ENCODE data around the gene CHRM4. TPM values are rescaled to one million over a fixed set of nuclear protein-coding genes. Genes with fewer than 3 reads are reported as not detected.
"Not testable (repeated sequence)": the region's sequence is repeated elsewhere in the genome, so short reads cannot be mapped to it uniquely, and the experiment has no call there.

CHRM4 gene
- total RNA-seq, 2 donors from 2014 or later = 2.8 TPM; not detected in 1

GRCh38 chr11:46375392-46376101 is 16.0 kb downstream of the CHRM4 start:
- no peaks in the 10 kb centered on the region for H3K9me3 ChIP-seq
- TF ChIP-seq CTCF (IDR thresholded peaks at IDR 0.05) (no peak), POLR2AphosphoS5 (IDR thresholded peaks at IDR 0.05) (no peak), POLR2A (IDR thresholded peaks at IDR 0.05) (no peak)
- no peaks in the 10 kb centered on the region for H3K4me1 ChIP-seq (replicated peaks)
- peaks cover 4 to 13% of the 10 kb centered on the region in 2 donors for H3K36me3 ChIP-seq
- H3K4me3 ChIP-seq = no peak overlapping the region
- no peak overlapping the region for H3K27ac ChIP-seq
- no peak for DNase-seq (ENCODE audit: low spot score)
- no peaks in the 10 kb centered on the region for H3K27me3 ChIP-seq (replicated peaks; ENCODE audit: insufficient read depth)
- WGBS = 93% methylated on average over 29 of the region's 38 CpGs
- intact Hi-C loops (cut with DNase I) = no loop called here

GRCh38 chr11:46374815-46375214 is 16.8 kb downstream of the CHRM4 start:
- no peaks in the 10 kb centered on the region for H3K4me1 ChIP-seq (replicated peaks)
- no peak overlapping the region for H3K4me3 ChIP-seq
- H3K36me3 ChIP-seq = peaks cover 4 to 13% of the 10 kb centered on the region in 2 donors
- WGBS = 90% methylated on average over 13 of the region's 15 CpGs
- H3K27ac ChIP-seq = no peak overlapping the region
- intact Hi-C loops (cut with DNase I) = no loop called here
- H3K9me3 ChIP-seq = no peaks in the 10 kb centered on the region
- no peak for TF ChIP-seq POLR2A (IDR thresholded peaks at IDR 0.05)
- TF ChIP-seq POLR2AphosphoS5 (IDR thresholded peaks at IDR 0.05) = no peak
- TF ChIP-seq CTCF (IDR thresholded peaks at IDR 0.05) = no peak
- no peak for DNase-seq (ENCODE audit: low spot score)
- no peaks in the 10 kb centered on the region for H3K27me3 ChIP-seq (replicated peaks; ENCODE audit: insufficient read depth)

DNA sequence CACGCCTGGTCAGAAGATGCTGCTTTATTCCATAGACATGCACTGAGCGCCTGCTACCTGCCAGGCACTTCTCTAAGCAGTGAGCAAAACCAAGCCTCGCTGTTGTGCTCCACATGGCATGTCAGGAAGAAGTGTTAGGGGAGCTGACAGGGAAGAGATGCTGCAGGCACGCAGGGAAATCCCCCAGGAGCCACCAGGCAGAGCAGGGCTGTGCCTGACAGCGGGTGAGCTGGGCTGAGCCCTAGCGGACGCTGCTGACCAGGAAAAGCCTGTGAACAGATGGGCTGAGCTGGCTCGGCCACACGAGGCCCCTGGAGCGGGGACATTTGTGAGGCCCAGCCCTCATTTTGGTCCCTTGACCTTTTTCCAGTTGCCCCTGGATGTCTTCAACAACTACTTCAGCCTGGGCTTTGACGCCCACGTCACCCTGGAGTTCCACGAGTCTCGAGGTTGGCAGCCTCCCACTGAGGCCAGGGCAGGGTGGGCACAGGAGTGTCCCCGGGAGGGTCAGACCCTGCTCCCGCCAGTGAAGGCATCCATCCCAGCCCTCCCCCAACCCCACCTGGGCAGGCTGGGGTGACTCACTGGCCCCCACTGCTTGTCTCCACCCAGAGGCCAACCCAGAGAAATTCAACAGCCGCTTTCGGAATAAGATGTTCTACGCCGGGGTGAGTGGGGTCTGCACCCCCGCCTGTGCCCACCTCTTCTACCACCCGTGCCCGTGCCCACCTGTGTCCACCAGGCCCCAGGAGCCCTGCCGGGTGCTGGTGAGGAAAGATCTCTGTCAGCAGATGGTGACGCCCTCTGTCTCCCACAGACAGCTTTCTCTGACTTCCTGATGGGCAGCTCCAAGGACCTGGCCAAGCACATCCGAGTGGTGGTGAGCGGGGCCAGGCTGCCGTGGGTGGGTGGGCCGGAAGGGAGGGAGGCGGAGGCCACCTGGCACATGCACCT is 17.5 kb downstream of the CHRM4 start:
- TF ChIP-seq CTCF (IDR thresholded peaks at IDR 0.05) (no peak), POLR2AphosphoS5 (IDR thresholded peaks at IDR 0.05) (no peak)
- intact Hi-C loops (cut with DNase I) = no loop called here
- DNase-seq (ENCODE audit: low spot score) = no peak
- H3K27ac ChIP-seq = no peak overlapping the region
- peaks cover 4 to 13% of the 10 kb centered on the region in 2 donors for H3K36me3 ChIP-seq
- no peaks in the 10 kb centered on the region for H3K9me3 ChIP-seq
- H3K4me1 ChIP-seq (replicated peaks) = no peaks in the 10 kb centered on the region
- no peaks in the 10 kb centered on the region for H3K27me3 ChIP-seq (replicated peaks; ENCODE audit: insufficient read depth)
- WGBS = 90% methylated on average over 26 of the region's 30 CpGs
- H3K4me3 ChIP-seq = no peak overlapping the region

GRCh38 chr11:46372501-46372900 is 19.1 kb downstream of the CHRM4 start:
- H3K4me1 ChIP-seq (replicated peaks); intact Hi-C loops (cut with DNase I); H3K9me3 ChIP-seq; H3K4me3 ChIP-seq; H3K27me3 ChIP-seq (replicated peaks; ENCODE audit: insufficient read depth); H3K27ac ChIP-seq; DNase-seq (ENCODE audit: low spot score): not testable (repeated sequence)
- 97% methylated on average over 15 of the region's 15 CpGs for WGBS
- peaks cover 4 to 13% of the 10 kb centered on the region in 2 donors for H3K36me3 ChIP-seq

- TF ChIP-seq POLR2A (IDR thresholded peaks at IDR 0.05) = no peak
- TF ChIP-seq CTCF (IDR thresholded peaks at IDR 0.05) = no peak
- TF ChIP-seq POLR2AphosphoS5 (IDR thresholded peaks at IDR 0.05) = no peak
- H3K9me3 ChIP-seq = no peaks in the 10 kb centered on the region
- no peak for DNase-seq (ENCODE audit: low spot score)
- H3K4me1 ChIP-seq (replicated peaks) = no peaks in the 10 kb centered on the region
- no peaks in the 10 kb centered on the region for H3K27me3 ChIP-seq (replicated peaks; ENCODE audit: insufficient read depth)
- no peak overlapping the region for H3K27ac ChIP-seq
- WGBS = 78% methylated on average over 10 of the region's 10 CpGs
- H3K36me3 ChIP-seq = peaks cover 4 to 13% of the 10 kb centered on the region in 2 donors
- no peak overlapping the region for H3K4me3 ChIP-seq
- intact Hi-C loops (cut with DNase I) = no loop called here
These were observed 19.5 kb downstream of the CHRM4 start for GRCh38 chr11:46372086-46372485.

DNA sequence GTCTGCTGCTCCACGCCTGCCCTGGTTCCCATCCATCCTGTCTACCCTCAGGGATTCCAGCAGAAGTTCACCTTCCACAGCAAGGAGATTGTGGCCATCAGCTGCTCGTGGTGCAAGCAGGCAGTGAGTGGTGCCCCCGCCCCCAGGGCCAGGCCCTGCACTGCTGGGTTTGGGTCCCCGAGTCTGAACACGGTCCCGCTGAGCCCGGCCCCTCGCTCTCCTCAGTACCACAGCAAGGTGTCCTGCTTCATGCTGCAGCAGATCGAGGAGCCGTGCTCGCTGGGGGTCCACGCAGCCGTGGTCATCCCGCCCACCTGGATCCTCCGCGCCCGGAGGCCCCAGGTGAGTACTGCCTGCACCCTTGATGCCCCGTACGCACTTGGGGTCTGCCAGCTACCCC is 20.3 kb downstream of the CHRM4 start:
- H3K36me3 ChIP-seq = peaks cover 4 to 13% of the 10 kb centered on the region in 2 donors
- H3K27me3 ChIP-seq (replicated peaks; ENCODE audit: insufficient read depth); DNase-seq (ENCODE audit: low spot score); intact Hi-C loops (cut with DNase I); H3K27ac ChIP-seq; H3K9me3 ChIP-seq; H3K4me3 ChIP-seq; H3K4me1 ChIP-seq (replicated peaks): not testable (repeated sequence)
- WGBS = 93% methylated on average over 16 of the region's 19 CpGs
